Measurements from ENCODE around the gene SLC1A3.
A peak's percentile ranks its signal among the peaks of the same experiment; 100 is the strongest.

SLC1A3 gene

GRCh38 chr5:36689225-36689624, 82.8 kb downstream of the SLC1A3 start:
- no peak for DNase-seq

GRCh38 chr5:36690041-36690961, 83.9 kb downstream of the SLC1A3 start:
- DNase-seq, result peak; percentile 59

- no peak for DNase-seq
Measured at GRCh38 chr5:36691226-36691625, 84.8 kb downstream of the SLC1A3 start.

- DNase-seq, result no peak
Measured at GRCh38 chr5:36691696-36692371, 85.4 kb downstream of the SLC1A3 start.

GRCh38 chr5:36692791-36693763, 86.7 kb downstream of the SLC1A3 start:
- DNase-seq, result peak; percentile 2

GRCh38 chr5:36694351-36694750, 87.9 kb downstream of the SLC1A3 start:
- DNase-seq, result no peak

GRCh38 chr5:36696059-36696673, 89.8 kb downstream of the SLC1A3 start:
- DNase-seq, result no peak

- DNase-seq, result no peak
Measured at GRCh38 chr5:36698031-36698430, 91.6 kb downstream of the SLC1A3 start.

- DNase-seq, result no peak
Measured at GRCh38 chr5:36701085-36701698, 94.8 kb downstream of the SLC1A3 start.

GRCh38 chr5:36703245-36703860, 96.9 kb downstream of the SLC1A3 start:
- no peak for DNase-seq

- no peak for DNase-seq
Measured at GRCh38 chr5:36704131-36704530, 97.7 kb downstream of the SLC1A3 start.

- DNase-seq, result no peak
Measured at GRCh38 chr5:36705055-36705454, 98.6 kb downstream of the SLC1A3 start.

- no peak for DNase-seq
Measured at GRCh38 chr5:36706662-36707061, 100.3 kb downstream of the SLC1A3 start.

- DNase-seq, result no peak
Measured at GRCh38 chr5:36708996-36709395, 102.6 kb downstream of the SLC1A3 start.

GRCh38 chr5:36710039-36710438, 103.6 kb downstream of the SLC1A3 start:
- no peak for DNase-seq

GRCh38 chr5:36712706-36713105, 106.3 kb downstream of the SLC1A3 start:
- no peak for DNase-seq

GRCh38 chr5:36713541-36713940, 107.1 kb downstream of the SLC1A3 start:
- DNase-seq, result no peak

- DNase-seq, result no peak
Measured at GRCh38 chr5:36717131-36717695, 110.8 kb downstream of the SLC1A3 start.

GRCh38 chr5:36719282-36719681, 112.9 kb downstream of the SLC1A3 start:
- DNase-seq, result no peak

- DNase-seq, result no peak
Measured at GRCh38 chr5:36720688-36721087, 114.3 kb downstream of the SLC1A3 start.

GRCh38 chr5:36721664-36722235, 115.3 kb downstream of the SLC1A3 start:
- no peak for DNase-seq

All from stimulated activated naive CD4-positive, alpha-beta T cell treated with Interleukin-2 at 50 U/mL for 16 hours (primary cell).